ENCODE data around the gene NAV3. TPM values are rescaled to one million over a fixed set of nuclear protein-coding genes. Genes with fewer than 3 reads are reported as not detected.

NAV3 gene
- total and polyA plus RNA-seq, 4 donors = 0.22 to 1.7 (median 0.71) TPM

- Histone ChIP-seq H3K27me3 (ENCODE audit: control insufficient read depth in 4 of 4, insufficient read depth in 4 of 4, low read length in 3 of 4) (no peaks in the 10 kb centered on the region), H3K9me3 (ENCODE audit: control insufficient read depth in 4 of 4, low read length in 3 of 4) (no peaks in the 10 kb centered on the region), H3K36me3 (ENCODE audit: control insufficient read depth in 4 of 4, insufficient read depth in 3 of 4, low read depth in 1 of 4, low read length in 3 of 4) (no peaks in the 10 kb centered on the region), H3K4me3 (ENCODE audit: low read depth in 1 of 3, low read length in 3 of 3) (no peak overlapping the region), H3K27ac (ENCODE audit: low read depth in 1 of 2, low read length in 2 of 2) (no peak overlapping the region), H3K9ac (ENCODE audit: low read depth in 1 of 2, low read length in 2 of 2) (no peak overlapping the region), H3K4me1 (ENCODE audit: control insufficient read depth in 4 of 4, insufficient read depth in 4 of 4, low read length in 3 of 4) (no peaks in the 10 kb centered on the region)
- 42% methylated on average over 1 of the region's 1 CpG for WGBS
- TF ChIP-seq RAD21 (IDR thresholded peaks at IDR 0.05) (no peak), ZBTB33 (IDR thresholded peaks at IDR 0.05) (no peak), YY1 (IDR thresholded peaks at IDR 0.05) (no peak), FOXA2 (IDR thresholded peaks at IDR 0.05) (no peak), HNF4G (IDR thresholded peaks at IDR 0.05) (no peak), JUND (IDR thresholded peaks at IDR 0.05) (no peak), FOXA1 (IDR thresholded peaks at IDR 0.05) (no peak), REST (IDR thresholded peaks at IDR 0.05) (no peak), RXRA (IDR thresholded peaks at IDR 0.05) (no peak), GABPA (IDR thresholded peaks at IDR 0.05 in 1 of 2, conservative IDR thresholded peaks at IDR 0.05 in 1 of 2) (no peak), HNF4A (conservative IDR thresholded peaks at IDR 0.05) (no peak)
- TF ChIP-seq, protein P1, sequence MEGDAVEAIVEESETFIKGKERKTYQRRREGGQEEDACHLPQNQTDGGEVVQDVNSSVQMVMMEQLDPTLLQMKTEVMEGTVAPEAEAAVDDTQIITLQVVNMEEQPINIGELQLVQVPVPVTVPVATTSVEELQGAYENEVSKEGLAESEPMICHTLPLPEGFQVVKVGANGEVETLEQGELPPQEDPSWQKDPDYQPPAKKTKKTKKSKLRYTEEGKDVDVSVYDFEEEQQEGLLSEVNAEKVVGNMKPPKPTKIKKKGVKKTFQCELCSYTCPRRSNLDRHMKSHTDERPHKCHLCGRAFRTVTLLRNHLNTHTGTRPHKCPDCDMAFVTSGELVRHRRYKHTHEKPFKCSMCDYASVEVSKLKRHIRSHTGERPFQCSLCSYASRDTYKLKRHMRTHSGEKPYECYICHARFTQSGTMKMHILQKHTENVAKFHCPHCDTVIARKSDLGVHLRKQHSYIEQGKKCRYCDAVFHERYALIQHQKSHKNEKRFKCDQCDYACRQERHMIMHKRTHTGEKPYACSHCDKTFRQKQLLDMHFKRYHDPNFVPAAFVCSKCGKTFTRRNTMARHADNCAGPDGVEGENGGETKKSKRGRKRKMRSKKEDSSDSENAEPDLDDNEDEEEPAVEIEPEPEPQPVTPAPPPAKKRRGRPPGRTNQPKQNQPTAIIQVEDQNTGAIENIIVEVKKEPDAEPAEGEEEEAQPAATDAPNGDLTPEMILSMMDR (IDR thresholded peaks at IDR 0.05; ENCODE audit: low read depth, low read length, missing input control) = no peak
- TF ChIP-seq, protein P2, sequence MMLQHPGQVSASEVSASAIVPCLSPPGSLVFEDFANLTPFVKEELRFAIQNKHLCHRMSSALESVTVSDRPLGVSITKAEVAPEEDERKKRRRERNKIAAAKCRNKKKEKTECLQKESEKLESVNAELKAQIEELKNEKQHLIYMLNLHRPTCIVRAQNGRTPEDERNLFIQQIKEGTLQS (IDR thresholded peaks at IDR 0.05) = no peak
- no peak for DNase-seq (ENCODE audit: low spot score)
Measured at GRCh38 chr12:77923882-77924281, 93.2 kb downstream of the NAV3 start.

DNA sequence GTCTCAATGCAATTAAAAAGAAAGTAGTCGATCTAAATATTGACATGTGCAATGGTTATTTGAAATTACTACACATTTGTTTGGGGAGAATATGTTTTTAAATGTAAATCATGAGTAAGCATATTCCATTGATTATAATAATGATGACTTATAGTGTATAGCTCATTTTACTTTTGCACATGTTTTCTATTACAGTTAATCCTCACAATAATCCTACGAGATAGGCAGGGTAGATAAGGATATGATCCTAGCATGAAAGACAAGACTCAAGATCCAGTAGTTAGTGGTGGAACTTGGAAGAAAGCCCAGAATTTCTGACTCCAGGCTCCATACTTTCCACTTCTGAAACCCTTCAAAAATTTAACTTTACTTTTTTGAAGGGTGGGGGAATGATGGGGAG is 94.0 kb downstream of the NAV3 start:
- no peak overlapping the region for H3K27ac ChIP-seq (ENCODE audit: low read depth in 1 of 2, low read length in 2 of 2)
- H3K4me1 ChIP-seq (ENCODE audit: control insufficient read depth in 4 of 4, insufficient read depth in 4 of 4, low read length in 3 of 4) = no peaks in the 10 kb centered on the region
- H3K9me3 ChIP-seq (ENCODE audit: control insufficient read depth in 4 of 4, low read length in 3 of 4) = no peaks in the 10 kb centered on the region
- H3K36me3 ChIP-seq (ENCODE audit: control insufficient read depth in 4 of 4, insufficient read depth in 3 of 4, low read depth in 1 of 4, low read length in 3 of 4) = no peaks in the 10 kb centered on the region
- DNase-seq (ENCODE audit: low spot score) = no peak
- no peak overlapping the region for H3K9ac ChIP-seq (ENCODE audit: low read depth in 1 of 2, low read length in 2 of 2)
- no peaks in the 10 kb centered on the region for H3K27me3 ChIP-seq (ENCODE audit: control insufficient read depth in 4 of 4, insufficient read depth in 4 of 4, low read length in 3 of 4)
- 81% methylated on average over 2 of the region's 2 CpGs for WGBS
- no peak overlapping the region for H3K4me3 ChIP-seq (ENCODE audit: low read depth in 1 of 3, low read length in 3 of 3)
- TF ChIP-seq, protein P3, sequence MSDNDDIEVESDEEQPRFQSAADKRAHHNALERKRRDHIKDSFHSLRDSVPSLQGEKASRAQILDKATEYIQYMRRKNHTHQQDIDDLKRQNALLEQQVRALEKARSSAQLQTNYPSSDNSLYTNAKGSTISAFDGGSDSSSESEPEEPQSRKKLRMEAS (IDR thresholded peaks at IDR 0.05) = no peak
- TF ChIP-seq FOXA2 (IDR thresholded peaks at IDR 0.05) (no peak), HNF4A (conservative IDR thresholded peaks at IDR 0.05) (no peak), EGR1 (IDR thresholded peaks at IDR 0.05; ENCODE audit: low read depth in 2 of 2) (no peak), ZBTB33 (IDR thresholded peaks at IDR 0.05) (no peak), GABPA (IDR thresholded peaks at IDR 0.05 in 1 of 2, conservative IDR thresholded peaks at IDR 0.05 in 1 of 2) (no peak), JUND (IDR thresholded peaks at IDR 0.05) (no peak), YY1 (IDR thresholded peaks at IDR 0.05) (no peak), TAF1 (conservative IDR thresholded peaks at IDR 0.05) (no peak), NR2F2 (IDR thresholded peaks at IDR 0.05) (no peak), HNF4G (IDR thresholded peaks at IDR 0.05) (no peak)
- TF ChIP-seq, protein P1 (IDR thresholded peaks at IDR 0.05; ENCODE audit: low read depth, low read length, missing input control) = no peak
- TF ChIP-seq, protein P2 (IDR thresholded peaks at IDR 0.05) = no peak
